ENCODE results near the gene FOXQ1. TPM values are rescaled to one million over a fixed set of nuclear protein-coding genes. Genes with fewer than 3 reads are reported as not detected.

FOXQ1 gene
- total RNA-seq, 1 donor from 2014 or later: 0.39 TPM

GRCh38 chr6:1271071-1271763 is 40.7 kb upstream of the FOXQ1 start:
- H3K36me3 ChIP-seq (ENCODE audit: insufficient read depth, low read length): no peaks in the 10 kb centered on the region
- Mint-ChIP-seq H3K27me3 (ENCODE audit: low read depth, unreplicated experiment) (peaks cover 18% of the 10 kb centered on the region), H3K9me3 (ENCODE audit: unreplicated experiment) (peaks cover 16% of the 10 kb centered on the region), H3K36me3 (ENCODE audit: low read depth, unreplicated experiment) (peaks cover 2% of the 10 kb centered on the region), H3K27ac (ENCODE audit: unreplicated experiment) (no peak overlapping the region), H3K4me3 (ENCODE audit: unreplicated experiment) (no peak overlapping the region), H3K4me1 (ENCODE audit: low read depth, unreplicated experiment) (no peaks in the 10 kb centered on the region)
- H3K9ac ChIP-seq (ENCODE audit: low read length): no peak overlapping the region
- TF ChIP-seq CTCF (IDR thresholded peaks at IDR 0.05; ENCODE audit: insufficient read depth, low read depth, low read length): no peak
- no peak for TF ChIP-seq EZH2 (IDR thresholded peaks at IDR 0.05; ENCODE audit: insufficient read depth, low read length)
- FAIRE-seq (no peak), DNase-seq (ENCODE audit: low read depth) (no peak)
- H3K4me2 ChIP-seq (ENCODE audit: low read length): no peak overlapping the region
- H4K20me1 ChIP-seq (ENCODE audit: insufficient read depth, low read length): no peaks in the 10 kb centered on the region
- H3K79me2 ChIP-seq (ENCODE audit: insufficient read depth, low read length): no peaks in the 10 kb centered on the region
- no peak overlapping the region for H3K27ac ChIP-seq (ENCODE audit: low read depth, low read length)
- no peaks in the 10 kb centered on the region for H3K27me3 ChIP-seq (ENCODE audit: insufficient read depth, low read length)
- no peak overlapping the region for H3K4me3 ChIP-seq (ENCODE audit: insufficient read depth, low read depth, low read length)
- H3K9me3 ChIP-seq (ENCODE audit: insufficient read depth, low read depth, low read length): peaks cover 9% of the 10 kb centered on the region
- H3K4me1 ChIP-seq (ENCODE audit: insufficient read depth, low read length): no peaks in the 10 kb centered on the region
- no peak overlapping the region for H2AFZ ChIP-seq (ENCODE audit: low read depth, low read length)

- Histone ChIP-seq H2AFZ (ENCODE audit: low read depth, low read length) (no peak overlapping the region), H3K79me2 (ENCODE audit: insufficient read depth, low read length) (no peaks in the 10 kb centered on the region), H3K4me1 (ENCODE audit: insufficient read depth, low read length) (no peaks in the 10 kb centered on the region), H4K20me1 (ENCODE audit: insufficient read depth, low read length) (no peaks in the 10 kb centered on the region), H3K36me3 (ENCODE audit: insufficient read depth, low read length) (no peaks in the 10 kb centered on the region), H3K9me3 (ENCODE audit: insufficient read depth, low read depth, low read length) (peaks cover 9% of the 10 kb centered on the region), H3K9ac (ENCODE audit: low read length) (no peak overlapping the region), H3K27me3 (ENCODE audit: insufficient read depth, low read length) (peaks cover 3% of the 10 kb centered on the region), H3K4me3 (ENCODE audit: insufficient read depth, low read depth, low read length) (no peak overlapping the region), H3K4me2 (ENCODE audit: low read length) (no peak overlapping the region), H3K27ac (ENCODE audit: low read depth, low read length) (no peak overlapping the region)
- Mint-ChIP-seq H3K4me3 (ENCODE audit: unreplicated experiment) (no peak overlapping the region), H3K27ac (ENCODE audit: unreplicated experiment) (no peak overlapping the region), H3K27me3 (ENCODE audit: low read depth, unreplicated experiment) (peaks cover 20% of the 10 kb centered on the region), H3K9me3 (ENCODE audit: unreplicated experiment) (peaks cover 14% of the 10 kb centered on the region), H3K36me3 (ENCODE audit: low read depth, unreplicated experiment) (peaks cover 3% of the 10 kb centered on the region), H3K4me1 (ENCODE audit: low read depth, unreplicated experiment) (no peaks in the 10 kb centered on the region)
- DNase-seq (ENCODE audit: low read depth) (no peak), FAIRE-seq (no peak)
- no peak for TF ChIP-seq CTCF (IDR thresholded peaks at IDR 0.05; ENCODE audit: insufficient read depth, low read depth, low read length)
- no peak for TF ChIP-seq EZH2 (IDR thresholded peaks at IDR 0.05; ENCODE audit: insufficient read depth, low read length)
These were observed 33.7 kb upstream of the FOXQ1 start for GRCh38 chr6:1278061-1278720.

- Histone ChIP-seq H3K36me3 (ENCODE audit: insufficient read depth, low read length) (no peaks in the 10 kb centered on the region), H3K4me1 (ENCODE audit: insufficient read depth, low read length) (no peaks in the 10 kb centered on the region), H3K4me3 (ENCODE audit: insufficient read depth, low read depth, low read length) (no peak overlapping the region), H2AFZ (ENCODE audit: low read depth, low read length) (no peak overlapping the region), H3K4me2 (ENCODE audit: low read length) (no peak overlapping the region), H3K9me3 (ENCODE audit: insufficient read depth, low read depth, low read length) (peaks cover 9% of the 10 kb centered on the region), H4K20me1 (ENCODE audit: insufficient read depth, low read length) (no peaks in the 10 kb centered on the region), H3K9ac (ENCODE audit: low read length) (no peak overlapping the region), H3K79me2 (ENCODE audit: insufficient read depth, low read length) (no peaks in the 10 kb centered on the region), H3K27ac (ENCODE audit: low read depth, low read length) (no peak overlapping the region), H3K27me3 (ENCODE audit: insufficient read depth, low read length) (peaks cover 3% of the 10 kb centered on the region)
- H3K36me3 Mint-ChIP-seq (ENCODE audit: low read depth, unreplicated experiment): peaks cover 3% of the 10 kb centered on the region
- peaks cover 18% of the 10 kb centered on the region for H3K27me3 Mint-ChIP-seq (ENCODE audit: low read depth, unreplicated experiment)
- peaks cover 9% of the 10 kb centered on the region for H3K9me3 Mint-ChIP-seq (ENCODE audit: unreplicated experiment)
- no peaks in the 10 kb centered on the region for H3K4me1 Mint-ChIP-seq (ENCODE audit: low read depth, unreplicated experiment)
- H3K27ac Mint-ChIP-seq (ENCODE audit: unreplicated experiment): no peak overlapping the region
- DNase-seq (ENCODE audit: low read depth) (no peak), FAIRE-seq (no peak)
- no peak overlapping the region for H3K4me3 Mint-ChIP-seq (ENCODE audit: unreplicated experiment)
- TF ChIP-seq EZH2 (IDR thresholded peaks at IDR 0.05; ENCODE audit: insufficient read depth, low read length): no peak
- no peak for TF ChIP-seq CTCF (IDR thresholded peaks at IDR 0.05; ENCODE audit: insufficient read depth, low read depth, low read length)
These were observed 32.8 kb upstream of the FOXQ1 start for GRCh38 chr6:1279065-1279464.
